Measurements from ENCODE around the gene PIK3C2G.
"Not testable (repeated sequence)": the region's sequence is repeated elsewhere in the genome, so short reads cannot be mapped to it uniquely, and the experiment has no call there.

PIK3C2G gene

GRCh38 chr12:18468246-18469075 is 207.1 kb downstream of the PIK3C2G start:
- no peak for DNase-seq (ENCODE audit: low read depth in 2 of 3, low spot score in 2 of 3)

- DNase-seq (ENCODE audit: low read depth in 2 of 3, low spot score in 2 of 3) = no peak
Observed at GRCh38 chr12:18470251-18470650, 208.9 kb downstream of the PIK3C2G start.

DNA sequence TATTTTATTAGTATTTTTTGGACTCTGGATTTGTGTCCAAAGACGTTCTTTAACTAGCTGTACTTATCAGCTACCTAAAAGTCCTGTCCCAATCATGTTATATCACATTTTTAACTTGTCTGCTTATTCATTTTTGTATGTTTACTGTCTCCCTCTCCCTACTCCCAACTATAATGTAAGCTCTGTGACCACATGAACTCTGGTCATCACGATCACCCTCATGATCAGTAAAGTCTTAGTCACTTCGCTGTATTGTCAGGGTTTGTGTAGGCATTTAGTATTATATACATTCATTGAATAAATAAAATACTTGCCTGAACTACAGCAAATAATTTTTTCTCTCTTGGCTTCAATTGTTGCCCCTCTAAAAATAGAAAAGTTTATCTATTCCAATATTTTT is 211.0 kb downstream of the PIK3C2G start:
- DNase-seq (ENCODE audit: low read depth in 2 of 3, low spot score in 2 of 3) = no peak

- no peak for DNase-seq (ENCODE audit: low read depth in 2 of 3, low spot score in 2 of 3)
Observed at GRCh38 chr12:18472806-18473205, 211.5 kb downstream of the PIK3C2G start.

DNA sequence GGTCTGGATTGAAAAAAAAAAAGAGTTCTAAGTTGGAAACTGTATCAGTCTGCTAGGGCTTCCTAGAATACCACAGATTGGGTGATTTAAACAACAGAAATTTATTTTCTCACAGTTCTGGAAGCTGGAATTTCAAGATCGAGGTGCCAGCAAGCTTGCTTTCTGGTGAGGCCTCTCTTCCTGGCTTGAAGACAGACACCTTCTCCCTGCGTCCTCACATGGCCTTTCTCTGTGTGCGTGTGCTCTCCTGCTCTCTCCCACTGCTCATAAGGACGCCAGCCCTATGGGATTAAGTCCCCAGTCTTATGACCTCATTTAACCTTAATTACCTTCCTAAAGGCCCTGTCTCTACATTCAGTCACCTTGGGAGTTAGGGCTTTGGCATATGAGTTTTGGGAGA is 215.5 kb downstream of the PIK3C2G start:
- DNase-seq (ENCODE audit: low read depth in 2 of 3, low spot score in 2 of 3) = no peak

- DNase-seq (ENCODE audit: low read depth in 2 of 3, low spot score in 2 of 3) = no peak
Observed at GRCh38 chr12:18479256-18479655, 217.9 kb downstream of the PIK3C2G start.

DNA sequence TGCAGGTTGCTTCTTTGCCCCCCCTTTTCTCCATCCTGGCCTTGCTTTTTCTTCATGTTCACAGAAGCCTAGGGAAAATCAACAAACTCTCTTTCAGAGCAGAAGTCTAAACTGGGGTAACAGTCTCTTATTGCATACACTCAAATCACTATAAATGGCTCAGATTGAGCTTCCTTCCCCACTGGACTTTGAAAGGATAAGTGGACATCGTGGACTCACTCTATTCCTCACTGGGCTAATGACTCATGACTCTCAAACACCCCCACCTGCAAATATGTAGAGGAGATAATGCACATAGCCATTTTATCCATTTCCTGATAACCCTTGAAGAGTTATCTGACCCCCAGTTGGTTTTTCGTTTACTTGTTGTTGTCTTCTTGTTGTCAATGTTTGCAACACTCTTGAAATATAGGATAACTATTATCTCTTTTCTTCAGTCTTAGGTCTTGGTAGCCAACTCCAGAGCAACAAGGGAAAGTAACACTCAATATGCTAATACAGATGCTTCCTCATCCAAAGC is 221.3 kb downstream of the PIK3C2G start:
- no peak for DNase-seq (ENCODE audit: low read depth in 2 of 3, low spot score in 2 of 3)

DNA sequence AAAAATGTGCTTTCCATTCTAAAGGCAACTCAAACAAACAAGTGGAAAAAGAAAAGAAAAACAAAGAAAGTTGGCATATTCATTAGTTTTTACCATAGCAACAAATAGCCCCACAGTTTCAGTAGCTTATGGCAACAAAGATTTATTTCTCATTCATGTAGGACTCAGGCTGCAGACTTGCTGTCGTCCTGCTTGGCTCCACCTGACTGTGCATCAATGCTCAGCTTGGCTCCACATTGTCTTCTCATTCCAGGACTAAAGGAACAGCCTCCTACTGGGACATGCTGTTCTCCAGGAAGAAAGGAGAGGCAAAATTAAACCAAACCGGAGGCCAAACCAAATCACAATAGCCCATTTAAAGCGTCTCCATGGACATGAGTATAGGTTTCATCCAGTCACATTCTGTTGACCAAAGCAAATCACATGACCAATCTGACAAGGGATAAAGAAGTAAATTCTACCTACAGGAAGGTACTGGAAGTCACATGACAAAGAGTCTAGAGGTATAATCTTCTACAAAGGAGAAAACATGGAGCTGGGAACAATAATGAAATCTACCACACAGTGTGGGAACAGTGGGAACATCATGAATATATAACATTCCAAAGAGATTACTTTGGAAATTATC is 222.5 kb downstream of the PIK3C2G start:
- DNase-seq (ENCODE audit: low read depth in 2 of 3, low spot score in 2 of 3) = no peak

DNA sequence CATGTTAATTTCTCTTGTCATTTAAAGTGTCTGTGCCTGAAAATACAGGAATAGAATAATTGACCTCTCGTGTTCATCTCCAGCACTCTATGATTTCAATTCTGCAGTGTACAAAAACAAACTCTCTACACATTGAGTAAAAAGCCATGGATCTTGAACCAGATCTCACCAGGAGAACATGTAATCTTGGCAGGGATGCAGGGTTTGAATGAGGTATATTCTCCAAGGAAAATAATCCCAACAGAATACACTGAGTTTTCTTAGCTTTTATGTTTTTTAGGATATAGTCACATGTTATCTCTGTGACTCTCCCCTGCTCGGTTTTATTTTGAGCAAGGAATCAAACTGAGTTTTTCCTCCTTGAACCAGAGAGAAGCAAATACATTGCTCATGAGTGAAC is 224.7 kb downstream of the PIK3C2G start:
- no peak for DNase-seq (ENCODE audit: low read depth in 2 of 3, low spot score in 2 of 3)

- no peak for DNase-seq (ENCODE audit: low read depth in 2 of 3, low spot score in 2 of 3)
Observed at GRCh38 chr12:18487509-18487908, 226.2 kb downstream of the PIK3C2G start.

DNA sequence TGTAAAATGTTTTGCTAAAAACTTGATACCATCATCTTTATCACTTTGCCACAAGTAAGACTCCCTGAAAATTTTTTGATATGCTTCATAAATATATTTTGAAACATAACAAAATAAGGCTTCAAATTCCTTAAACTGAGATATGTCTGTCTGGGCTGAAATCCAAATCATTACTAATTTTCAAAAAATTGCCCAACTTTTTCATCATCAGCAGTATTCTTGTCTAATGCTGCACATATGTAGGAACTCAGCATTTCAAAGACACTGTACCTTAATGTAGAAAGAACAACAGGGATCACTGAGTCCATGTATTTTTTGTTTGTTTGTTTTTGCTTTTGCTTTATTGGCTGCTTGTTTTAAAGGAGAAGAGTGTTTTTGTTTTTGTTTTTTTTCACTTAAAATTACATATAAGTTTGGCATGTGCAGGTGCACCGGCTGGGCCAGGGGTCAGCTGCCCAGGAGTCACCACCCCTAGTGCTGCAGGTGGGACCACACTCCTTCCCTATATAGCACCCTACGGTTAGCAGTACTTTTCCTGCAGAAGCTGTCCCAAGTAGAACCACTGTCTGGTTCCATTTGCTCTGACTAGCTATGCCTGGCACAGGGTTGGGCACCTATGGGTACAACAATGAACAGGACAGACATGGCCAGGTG is 231.2 kb downstream of the PIK3C2G start:
- no peak for DNase-seq (ENCODE audit: low read depth in 2 of 3, low spot score in 2 of 3)

DNA sequence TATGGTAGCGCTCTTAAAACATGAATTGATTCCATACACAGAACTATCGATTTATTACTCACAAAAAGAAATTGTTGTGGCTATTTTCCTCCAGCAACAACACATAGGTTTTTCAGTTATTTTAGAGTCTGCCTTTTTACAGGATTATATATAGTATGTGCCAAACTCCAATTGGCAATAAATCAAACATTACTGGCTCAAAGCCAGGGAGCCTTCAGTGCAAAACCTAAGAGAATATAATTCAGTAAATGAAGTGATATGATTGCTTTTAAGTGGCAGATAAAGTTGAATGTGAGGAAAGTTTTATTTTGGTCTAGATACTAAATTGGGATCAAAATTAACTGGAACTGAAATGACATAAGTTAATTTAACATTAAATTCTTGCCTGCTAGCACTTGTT is 234.8 kb downstream of the PIK3C2G start:
- DNase-seq (ENCODE audit: low read depth in 2 of 3, low spot score in 2 of 3) = no peak

- not testable (repeated sequence) for DNase-seq (ENCODE audit: low read depth in 2 of 3, low spot score in 2 of 3)
Observed at GRCh38 chr12:18500160-18500574, 238.8 kb downstream of the PIK3C2G start.

- DNase-seq (ENCODE audit: low read depth in 2 of 3, low spot score in 2 of 3) = not testable (repeated sequence)
Observed at GRCh38 chr12:18500736-18501135, 239.4 kb downstream of the PIK3C2G start.

DNA sequence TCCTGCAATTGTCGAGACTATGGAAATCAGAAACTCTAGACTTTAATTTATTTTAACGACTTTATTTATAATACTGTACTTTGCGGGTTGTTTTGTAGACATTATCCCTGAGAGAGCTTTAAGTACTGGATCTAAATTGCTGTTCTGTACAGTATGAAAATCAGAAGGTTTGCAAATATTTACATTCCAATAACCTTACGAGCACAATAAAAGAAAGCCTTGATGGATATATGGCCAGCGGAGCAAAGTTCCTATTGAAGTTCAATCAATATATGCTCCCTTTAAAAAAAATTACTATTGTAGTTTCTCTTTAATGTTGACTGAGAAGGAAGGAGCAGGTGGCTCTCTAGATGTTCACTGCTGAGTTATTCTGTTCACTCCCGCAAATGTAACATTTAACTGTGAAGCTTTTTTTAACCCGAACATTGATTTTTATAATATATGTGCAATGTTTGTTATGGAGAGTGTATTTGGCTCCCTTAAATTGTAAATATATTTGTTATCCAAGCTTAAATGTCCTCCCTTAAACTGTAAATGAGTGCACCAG is 241.2 kb downstream of the PIK3C2G start:
- DNase-seq (ENCODE audit: low read depth in 2 of 3, low spot score in 2 of 3) = no peak

- DNase-seq (ENCODE audit: low read depth in 2 of 3, low spot score in 2 of 3) = no peak
Observed at GRCh38 chr12:18521461-18521860, 260.1 kb downstream of the PIK3C2G start.

DNA sequence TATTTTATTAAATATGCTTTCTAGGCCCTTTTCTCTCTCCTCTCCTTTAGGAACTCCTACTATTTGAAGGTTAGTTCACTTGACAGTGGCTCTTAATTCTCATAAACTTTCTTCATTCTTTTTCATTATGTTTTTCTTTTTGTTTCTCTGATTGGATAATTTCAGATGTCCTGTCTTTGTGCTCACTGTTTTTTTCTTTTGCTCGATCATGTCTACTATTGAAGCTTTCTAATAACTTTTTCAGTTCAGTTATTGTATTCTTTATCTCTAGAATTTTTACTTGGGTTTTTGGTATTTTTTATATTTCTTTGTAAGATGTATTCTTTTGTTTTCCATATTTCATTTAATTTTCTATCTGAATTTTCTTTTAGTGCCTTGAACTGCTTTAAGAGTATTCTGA is 261.5 kb downstream of the PIK3C2G start:
- DNase-seq (ENCODE audit: low read depth in 2 of 3, low spot score in 2 of 3) = no peak

DNA sequence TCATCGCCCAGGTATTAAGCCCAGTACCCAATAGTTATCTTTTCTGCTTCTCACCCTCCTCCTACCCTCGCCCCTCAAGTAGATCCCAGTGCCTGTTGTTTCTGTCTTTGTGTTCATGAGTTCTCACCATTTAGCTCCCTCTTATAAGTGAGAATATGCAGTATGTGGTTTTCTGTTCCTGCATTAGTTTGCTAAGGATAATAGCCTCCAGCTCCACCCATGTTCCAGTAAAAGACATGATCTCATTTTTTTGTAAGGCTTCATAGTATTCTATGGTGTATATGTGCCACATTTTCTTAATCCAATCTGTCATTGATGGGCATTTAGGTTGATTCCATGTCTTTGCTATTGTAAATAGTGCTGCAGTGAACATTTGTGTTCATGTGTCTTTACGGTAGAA is 281.2 kb downstream of the PIK3C2G start:
- DNase-seq (ENCODE audit: low read depth in 2 of 3, low spot score in 2 of 3) = not testable (repeated sequence)

GRCh38 chr12:18546399-18546798 is 285.1 kb downstream of the PIK3C2G start:
- DNase-seq (ENCODE audit: low read depth in 2 of 3, low spot score in 2 of 3) = no peak

DNA sequence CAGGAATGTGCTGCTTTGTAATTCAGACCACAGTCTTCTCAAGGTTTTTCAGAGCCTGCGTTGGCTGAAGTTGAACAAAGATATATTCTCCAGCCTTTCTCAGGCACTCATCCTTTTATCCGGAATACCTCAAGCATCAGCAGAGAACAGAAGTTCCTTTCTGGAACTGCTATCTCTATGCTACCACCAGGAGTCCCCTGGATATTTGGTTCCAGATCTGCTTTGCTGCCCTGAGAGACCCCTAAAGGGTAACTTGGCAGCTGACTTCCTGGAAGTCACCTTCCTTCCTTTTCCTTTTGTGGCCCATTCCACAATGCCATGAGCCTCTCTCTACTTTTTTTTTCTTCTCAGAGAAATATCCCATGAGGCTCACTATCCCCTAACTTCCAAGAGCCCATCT is 288.3 kb downstream of the PIK3C2G start:
- no peak for DNase-seq (ENCODE audit: low read depth in 2 of 3, low spot score in 2 of 3)

- DNase-seq (ENCODE audit: low read depth in 2 of 3, low spot score in 2 of 3) = no peak
Observed at GRCh38 chr12:18551106-18551505, 289.8 kb downstream of the PIK3C2G start.

DNA sequence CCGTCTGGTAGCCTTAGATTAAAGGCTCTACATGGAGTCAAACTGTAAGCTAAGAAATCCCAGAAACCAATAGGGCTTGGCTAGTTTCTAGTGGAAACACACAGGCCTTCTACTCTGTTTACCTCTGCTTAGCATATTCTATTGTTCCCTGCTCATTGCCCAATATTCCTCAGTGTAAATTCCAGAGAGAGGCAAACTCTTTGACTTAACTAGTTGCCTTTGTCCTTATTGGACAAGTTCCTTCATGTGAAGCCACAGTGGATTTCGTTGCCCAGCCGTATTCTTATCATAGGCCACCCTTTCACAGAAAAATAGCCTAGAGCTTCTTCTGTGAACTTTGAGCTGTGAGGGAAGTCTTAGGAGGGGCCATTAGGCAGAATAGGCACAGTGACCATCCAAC is 290.4 kb downstream of the PIK3C2G start:
- DNase-seq (ENCODE audit: low read depth in 2 of 3, low spot score in 2 of 3) = no peak

Data from activated CD8-positive, alpha-beta memory T cell treated with anti-CD3 and anti-CD28 coated beads for 48 hours (primary cell).